A549 (cell line): ENCODE data around the gene CD34.
A peak's percentile ranks its signal among the peaks of the same experiment; 100 is the strongest.

Source experiments
- ESRRA ChIP-seq: fragments of 150-350 bp; IDR thresholded peaks from 2 replicates; pipeline ENCODE4 v1.6.1; 2014; ENCODE audit warnings: mild to moderate bottlenecking, low read length, borderline replicate concordance
- TF ChIP-seq, protein P1 (sequence below): fragments of >200 bp; sonication (Bioruptor Twin); formaldehyde crosslinking; IDR thresholded peaks from 3 replicates; pipeline ENCODE4 v1.5.1; 2016

- no peak for TF ChIP-seq ESRRA
- TF ChIP-seq, protein P1, sequence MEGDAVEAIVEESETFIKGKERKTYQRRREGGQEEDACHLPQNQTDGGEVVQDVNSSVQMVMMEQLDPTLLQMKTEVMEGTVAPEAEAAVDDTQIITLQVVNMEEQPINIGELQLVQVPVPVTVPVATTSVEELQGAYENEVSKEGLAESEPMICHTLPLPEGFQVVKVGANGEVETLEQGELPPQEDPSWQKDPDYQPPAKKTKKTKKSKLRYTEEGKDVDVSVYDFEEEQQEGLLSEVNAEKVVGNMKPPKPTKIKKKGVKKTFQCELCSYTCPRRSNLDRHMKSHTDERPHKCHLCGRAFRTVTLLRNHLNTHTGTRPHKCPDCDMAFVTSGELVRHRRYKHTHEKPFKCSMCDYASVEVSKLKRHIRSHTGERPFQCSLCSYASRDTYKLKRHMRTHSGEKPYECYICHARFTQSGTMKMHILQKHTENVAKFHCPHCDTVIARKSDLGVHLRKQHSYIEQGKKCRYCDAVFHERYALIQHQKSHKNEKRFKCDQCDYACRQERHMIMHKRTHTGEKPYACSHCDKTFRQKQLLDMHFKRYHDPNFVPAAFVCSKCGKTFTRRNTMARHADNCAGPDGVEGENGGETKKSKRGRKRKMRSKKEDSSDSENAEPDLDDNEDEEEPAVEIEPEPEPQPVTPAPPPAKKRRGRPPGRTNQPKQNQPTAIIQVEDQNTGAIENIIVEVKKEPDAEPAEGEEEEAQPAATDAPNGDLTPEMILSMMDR: peak; percentile 60
Observed at GRCh38 chr1:207897188-207897587, 13.7 kb downstream of the CD34 start.
